ENCODE results near the gene CREB3L2. TPM values are rescaled to one million over a fixed set of nuclear protein-coding genes. Genes with fewer than 3 reads are reported as not detected.

CREB3L2 gene
- total and polyA plus RNA-seq, 2 of the 8 experiments (the other 6 are each of a cell fraction or from before 2014, with no cell fraction given), result 14.4 to 48.3 TPM

- no peak for TF ChIP-seq YY1 (IDR thresholded peaks at IDR 0.05; ENCODE audit: low read depth, low read length)
- TF ChIP-seq TCF12 (IDR thresholded peaks at IDR 0.05; ENCODE audit: low read depth, low read length), result no peak
- TF ChIP-seq CHD7 (IDR thresholded peaks at IDR 0.05; ENCODE audit: insufficient replicate concordance, low read length), result no peak
- TF ChIP-seq NANOG (IDR thresholded peaks at IDR 0.05; ENCODE audit: insufficient read depth, low read depth, low read length, poor library complexity, severe bottlenecking), result no peak
Measured at GRCh38 chr7:137954614-137955013, 47.3 kb downstream of the CREB3L2 start (continued).
